ENCODE results near the gene AHDC1. TPM values are rescaled to one million over a fixed set of nuclear protein-coding genes. Genes with fewer than 3 reads are reported as not detected.
A peak's percentile ranks its signal among the peaks of the same experiment; 100 is the strongest.
"Not testable (repeated sequence)": the region's sequence is repeated elsewhere in the genome, so short reads cannot be mapped to it uniquely, and the experiment has no call there.

AHDC1 gene
- total RNA-seq, 1 experiment from 2014 or later, result 49.0 TPM

DNA sequence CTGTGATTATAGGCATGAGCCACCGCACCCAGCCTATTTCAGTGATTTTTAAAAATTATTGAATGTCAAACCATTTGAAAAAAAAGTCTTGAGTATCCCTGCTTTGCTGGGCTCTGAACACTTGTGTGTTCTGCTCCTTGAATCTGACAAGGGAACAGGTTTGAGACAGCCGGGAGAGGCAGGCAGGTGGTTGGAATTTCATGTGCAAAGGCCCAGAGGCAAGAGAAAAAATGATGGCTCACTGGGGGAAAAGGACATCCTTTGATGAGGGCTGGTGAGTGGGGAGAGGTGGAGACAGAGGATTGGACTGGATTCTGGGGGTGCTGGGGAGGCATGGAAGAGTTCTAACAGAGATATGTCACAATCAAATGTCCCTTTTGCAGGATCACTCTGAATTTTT lies 100.9 kb downstream of the AHDC1 start:
- peaks cover 25% of the 10 kb centered on the region for H3K4me1 Mint-ChIP-seq
- H3K27ac Mint-ChIP-seq, result peak overlapping the region; percentile 69
- DNase-seq (ENCODE audit: low spot score) (no peak), ATAC-seq (no peak)
- H3K9me3 Mint-ChIP-seq, result peaks cover 6% of the 10 kb centered on the region; the same call in 1 of the 2 replicates
- H3K27me3 Mint-ChIP-seq (ENCODE audit: low read depth), result no peaks in the 10 kb centered on the region
- ChIA-PET CTCF (interaction anchor here (1.4 kb wide), 1 partner anchor 16 kb away, joined by 3 read pairs; no protein-coding TSS in a partner anchor), POLR2A (no interaction called here)
- TF ChIP-seq, protein P1, sequence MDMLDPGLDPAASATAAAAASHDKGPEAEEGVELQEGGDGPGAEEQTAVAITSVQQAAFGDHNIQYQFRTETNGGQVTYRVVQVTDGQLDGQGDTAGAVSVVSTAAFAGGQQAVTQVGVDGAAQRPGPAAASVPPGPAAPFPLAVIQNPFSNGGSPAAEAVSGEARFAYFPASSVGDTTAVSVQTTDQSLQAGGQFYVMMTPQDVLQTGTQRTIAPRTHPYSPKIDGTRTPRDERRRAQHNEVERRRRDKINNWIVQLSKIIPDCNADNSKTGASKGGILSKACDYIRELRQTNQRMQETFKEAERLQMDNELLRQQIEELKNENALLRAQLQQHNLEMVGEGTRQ (CRISPR knock-in tag; IDR thresholded peaks at IDR 0.05), result no peak
- TF ChIP-seq HMGA2 (CRISPR knock-in tag; IDR thresholded peaks at IDR 0.05) (no peak), ETV6 (CRISPR knock-in tag; IDR thresholded peaks at IDR 0.05) (no peak), ZNF423 (CRISPR knock-in tag; IDR thresholded peaks at IDR 0.05) (no peak), SP1 (CRISPR knock-in tag; conservative IDR thresholded peaks at IDR 0.05) (no peak), CBFB (CRISPR knock-in tag; IDR thresholded peaks at IDR 0.05; ENCODE audit: low read depth) (no peak)
- TF ChIP-seq, protein P2, sequence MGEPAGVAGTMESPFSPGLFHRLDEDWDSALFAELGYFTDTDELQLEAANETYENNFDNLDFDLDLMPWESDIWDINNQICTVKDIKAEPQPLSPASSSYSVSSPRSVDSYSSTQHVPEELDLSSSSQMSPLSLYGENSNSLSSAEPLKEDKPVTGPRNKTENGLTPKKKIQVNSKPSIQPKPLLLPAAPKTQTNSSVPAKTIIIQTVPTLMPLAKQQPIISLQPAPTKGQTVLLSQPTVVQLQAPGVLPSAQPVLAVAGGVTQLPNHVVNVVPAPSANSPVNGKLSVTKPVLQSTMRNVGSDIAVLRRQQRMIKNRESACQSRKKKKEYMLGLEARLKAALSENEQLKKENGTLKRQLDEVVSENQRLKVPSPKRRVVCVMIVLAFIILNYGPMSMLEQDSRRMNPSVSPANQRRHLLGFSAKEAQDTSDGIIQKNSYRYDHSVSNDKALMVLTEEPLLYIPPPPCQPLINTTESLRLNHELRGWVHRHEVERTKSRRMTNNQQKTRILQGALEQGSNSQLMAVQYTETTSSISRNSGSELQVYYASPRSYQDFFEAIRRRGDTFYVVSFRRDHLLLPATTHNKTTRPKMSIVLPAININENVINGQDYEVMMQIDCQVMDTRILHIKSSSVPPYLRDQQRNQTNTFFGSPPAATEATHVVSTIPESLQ (CRISPR knock-in tag; IDR thresholded peaks at IDR 0.05), result no peak
- TF ChIP-seq, protein P3, sequence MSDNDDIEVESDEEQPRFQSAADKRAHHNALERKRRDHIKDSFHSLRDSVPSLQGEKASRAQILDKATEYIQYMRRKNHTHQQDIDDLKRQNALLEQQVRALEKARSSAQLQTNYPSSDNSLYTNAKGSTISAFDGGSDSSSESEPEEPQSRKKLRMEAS (CRISPR knock-in tag; IDR thresholded peaks at IDR 0.05), result no peak
- TF ChIP-seq, protein P4, sequence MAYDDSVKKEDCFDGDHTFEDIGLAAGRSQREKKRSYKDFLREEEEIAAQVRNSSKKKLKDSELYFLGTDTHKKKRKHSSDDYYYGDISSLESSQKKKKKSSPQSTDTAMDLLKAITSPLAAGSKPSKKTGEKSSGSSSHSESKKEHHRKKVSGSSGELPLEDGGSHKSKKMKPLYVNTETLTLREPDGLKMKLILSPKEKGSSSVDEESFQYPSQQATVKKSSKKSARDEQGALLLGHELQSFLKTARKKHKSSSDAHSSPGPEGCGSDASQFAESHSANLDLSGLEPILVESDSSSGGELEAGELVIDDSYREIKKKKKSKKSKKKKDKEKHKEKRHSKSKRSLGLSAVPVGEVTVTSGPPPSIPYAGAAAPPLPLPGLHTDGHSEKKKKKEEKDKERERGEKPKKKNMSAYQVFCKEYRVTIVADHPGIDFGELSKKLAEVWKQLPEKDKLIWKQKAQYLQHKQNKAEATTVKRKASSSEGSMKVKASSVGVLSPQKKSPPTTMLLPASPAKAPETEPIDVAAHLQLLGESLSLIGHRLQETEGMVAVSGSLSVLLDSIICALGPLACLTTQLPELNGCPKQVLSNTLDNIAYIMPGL (CRISPR knock-in tag; IDR thresholded peaks at IDR 0.05), result no peak
- no peaks in the 10 kb centered on the region for H3K36me3 Mint-ChIP-seq
- no peak overlapping the region for H3K4me3 Mint-ChIP-seq

- H3K27me3 Mint-ChIP-seq (ENCODE audit: low read depth); POLR2A ChIA-PET; ATAC-seq; CTCF ChIA-PET; DNase-seq (ENCODE audit: low spot score); H3K36me3 Mint-ChIP-seq; H3K9me3 Mint-ChIP-seq; H3K4me3 Mint-ChIP-seq: not testable (repeated sequence)
- peak overlapping the region; percentile 70; the same call in 1 of the 2 replicates for H3K27ac Mint-ChIP-seq
- H3K4me1 Mint-ChIP-seq, result peaks cover 36% of the 10 kb centered on the region
These were observed 102.8 kb downstream of the AHDC1 start for GRCh38 chr1:27501159-27501558.

DNA sequence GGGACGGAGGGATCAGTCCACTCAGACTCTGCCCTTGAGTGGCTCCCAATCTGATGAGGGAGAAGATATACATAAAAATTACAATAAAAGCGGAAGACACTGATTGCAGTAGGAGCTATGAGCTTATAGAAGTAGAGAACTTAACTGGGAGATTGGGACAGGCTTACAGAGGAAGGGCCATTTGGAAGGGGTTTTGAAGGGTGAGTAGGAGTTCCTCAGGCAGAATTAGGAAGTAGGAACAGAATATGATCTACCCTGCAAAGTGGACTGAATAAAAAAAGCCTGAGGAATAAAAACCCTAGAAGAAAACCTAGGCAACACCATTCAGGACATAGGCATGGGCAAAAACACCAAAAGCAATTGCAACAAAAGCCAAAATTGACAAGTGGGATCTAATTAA lies 104.8 kb downstream of the AHDC1 start:
- CTCF ChIA-PET, result interaction anchor here (0.5 to 1.4 kb wide), 2 partner anchors 58 kb away, joined by 4 read pairs; no protein-coding TSS in a partner anchor
- Mint-ChIP-seq H3K4me1 (peaks cover 26% of the 10 kb centered on the region), H3K4me3 (no peak overlapping the region), H3K27ac (no peak overlapping the region), H3K36me3 (no peaks in the 10 kb centered on the region), H3K9me3 (peaks cover 6% of the 10 kb centered on the region; the same call in 1 of the 2 replicates), H3K27me3 (ENCODE audit: low read depth) (no peaks in the 10 kb centered on the region)
- no peak for ATAC-seq
- no peak for DNase-seq (ENCODE audit: low spot score)
- POLR2A ChIA-PET, result no interaction called here
- TF ChIP-seq EMX1 (CRISPR knock-in tag; IDR thresholded peaks at IDR 0.05) (no peak), ZNF425 (CRISPR knock-in tag; conservative IDR thresholded peaks at IDR 0.05) (no peak), ATF1 (CRISPR knock-in tag; IDR thresholded peaks at IDR 0.05) (no peak), MXD4 (CRISPR knock-in tag; IDR thresholded peaks at IDR 0.05; ENCODE audit: borderline replicate concordance) (no peak), NR2C2 (CRISPR knock-in tag; IDR thresholded peaks at IDR 0.05) (no peak), PRDM15 (CRISPR knock-in tag; IDR thresholded peaks at IDR 0.05) (no peak), RELA (CRISPR knock-in tag; IDR thresholded peaks at IDR 0.05; ENCODE audit: borderline replicate concordance) (no peak), CBFB (CRISPR knock-in tag; IDR thresholded peaks at IDR 0.05; ENCODE audit: low read depth) (no peak), ZNF232 (CRISPR knock-in tag; IDR thresholded peaks at IDR 0.05) (no peak)

Data from WTC11 (cell line).